ENCODE measurements around the gene UFSP2. TPM values are rescaled to one million over a fixed set of nuclear protein-coding genes. Genes with fewer than 3 reads are reported as not detected.
"Not testable (repeated sequence)": the region's sequence is repeated elsewhere in the genome, so short reads cannot be mapped to it uniquely, and the experiment has no call there.

Gene UFSP2
- total RNA-seq, 1 donor = 43.4 TPM

DNA sequence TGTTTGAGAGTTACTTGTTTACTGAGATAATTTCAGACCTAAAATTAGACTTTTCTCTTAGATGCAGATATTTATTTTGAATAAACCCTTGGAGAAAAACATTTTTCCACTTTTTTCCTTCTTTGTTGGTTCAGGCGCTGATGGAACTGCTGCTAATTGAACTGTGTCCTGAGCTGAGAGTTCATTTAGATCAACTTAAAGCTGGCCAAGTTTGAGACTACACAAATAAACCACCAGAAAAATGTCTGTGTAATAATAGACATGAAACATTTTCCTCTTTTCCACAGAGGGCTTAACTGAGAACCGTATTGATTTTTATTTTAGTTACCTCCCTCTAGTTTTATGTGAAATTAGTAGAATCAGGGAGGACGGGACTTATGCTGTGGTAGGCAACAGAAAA lies 62.5 kb downstream of the UFSP2 start:
- TF ChIP-seq, protein P1, sequence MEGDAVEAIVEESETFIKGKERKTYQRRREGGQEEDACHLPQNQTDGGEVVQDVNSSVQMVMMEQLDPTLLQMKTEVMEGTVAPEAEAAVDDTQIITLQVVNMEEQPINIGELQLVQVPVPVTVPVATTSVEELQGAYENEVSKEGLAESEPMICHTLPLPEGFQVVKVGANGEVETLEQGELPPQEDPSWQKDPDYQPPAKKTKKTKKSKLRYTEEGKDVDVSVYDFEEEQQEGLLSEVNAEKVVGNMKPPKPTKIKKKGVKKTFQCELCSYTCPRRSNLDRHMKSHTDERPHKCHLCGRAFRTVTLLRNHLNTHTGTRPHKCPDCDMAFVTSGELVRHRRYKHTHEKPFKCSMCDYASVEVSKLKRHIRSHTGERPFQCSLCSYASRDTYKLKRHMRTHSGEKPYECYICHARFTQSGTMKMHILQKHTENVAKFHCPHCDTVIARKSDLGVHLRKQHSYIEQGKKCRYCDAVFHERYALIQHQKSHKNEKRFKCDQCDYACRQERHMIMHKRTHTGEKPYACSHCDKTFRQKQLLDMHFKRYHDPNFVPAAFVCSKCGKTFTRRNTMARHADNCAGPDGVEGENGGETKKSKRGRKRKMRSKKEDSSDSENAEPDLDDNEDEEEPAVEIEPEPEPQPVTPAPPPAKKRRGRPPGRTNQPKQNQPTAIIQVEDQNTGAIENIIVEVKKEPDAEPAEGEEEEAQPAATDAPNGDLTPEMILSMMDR (IDR thresholded peaks at IDR 0.05; ENCODE audit: extremely low read depth, low read depth, low read length) = no peak
- Histone ChIP-seq H3K4me1 (ENCODE audit: insufficient read depth, low read length) (peaks cover 18% of the 10 kb centered on the region), H3K36me3 (ENCODE audit: insufficient read depth, low read length) (peaks cover 9% of the 10 kb centered on the region), H3K9me3 (ENCODE audit: low read depth, low read length) (no peaks in the 10 kb centered on the region), H4K20me1 (ENCODE audit: insufficient read depth, low read length) (no peaks in the 10 kb centered on the region), H3K27me3 (ENCODE audit: insufficient read depth, low read length) (no peaks in the 10 kb centered on the region), H3K27ac (ENCODE audit: low read depth, low read length) (no peak overlapping the region), H3K79me2 (ENCODE audit: insufficient read depth, low read length) (no peaks in the 10 kb centered on the region), H2AFZ (ENCODE audit: low read length) (no peak overlapping the region), H3K4me3 (ENCODE audit: insufficient read depth, low read length) (no peak overlapping the region), H3K4me2 (ENCODE audit: insufficient read depth, low read length) (no peak overlapping the region)
- no peak for DNase-seq (ENCODE audit: insufficient read length, low spot score, missing footprints)

DNA sequence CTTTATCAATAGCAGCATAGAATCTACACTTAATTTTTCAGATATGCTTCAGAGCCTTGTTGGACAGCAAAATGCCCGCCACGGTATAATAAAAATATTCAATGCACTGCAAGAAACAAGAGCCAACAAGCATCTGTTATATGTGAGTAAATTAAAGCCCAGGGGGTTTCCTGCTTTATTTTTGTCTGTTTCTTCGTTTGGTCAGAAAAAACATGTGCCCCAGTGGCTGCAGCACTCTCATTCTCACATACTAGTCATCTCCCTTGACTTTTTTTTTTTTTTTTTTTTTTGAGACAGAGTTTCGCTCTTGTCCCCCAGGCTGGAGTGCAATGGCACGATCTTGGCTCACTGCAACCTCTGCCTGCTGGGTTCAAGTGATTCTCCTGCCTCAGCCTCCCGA lies 63.2 kb downstream of the UFSP2 start:
- H3K36me3 ChIP-seq (ENCODE audit: insufficient read depth, low read length) = peaks cover 12% of the 10 kb centered on the region
- not testable (repeated sequence) for H3K27me3 ChIP-seq (ENCODE audit: insufficient read depth, low read length); H3K4me2 ChIP-seq (ENCODE audit: insufficient read depth, low read length); H3K27ac ChIP-seq (ENCODE audit: low read depth, low read length); H4K20me1 ChIP-seq (ENCODE audit: insufficient read depth, low read length); H3K9me3 ChIP-seq (ENCODE audit: low read depth, low read length); H3K79me2 ChIP-seq (ENCODE audit: insufficient read depth, low read length); DNase-seq (ENCODE audit: insufficient read length, low spot score, missing footprints); H3K4me3 ChIP-seq (ENCODE audit: insufficient read depth, low read length); H2AFZ ChIP-seq (ENCODE audit: low read length)
- H3K4me1 ChIP-seq (ENCODE audit: insufficient read depth, low read length) = peaks cover 25% of the 10 kb centered on the region

DNA sequence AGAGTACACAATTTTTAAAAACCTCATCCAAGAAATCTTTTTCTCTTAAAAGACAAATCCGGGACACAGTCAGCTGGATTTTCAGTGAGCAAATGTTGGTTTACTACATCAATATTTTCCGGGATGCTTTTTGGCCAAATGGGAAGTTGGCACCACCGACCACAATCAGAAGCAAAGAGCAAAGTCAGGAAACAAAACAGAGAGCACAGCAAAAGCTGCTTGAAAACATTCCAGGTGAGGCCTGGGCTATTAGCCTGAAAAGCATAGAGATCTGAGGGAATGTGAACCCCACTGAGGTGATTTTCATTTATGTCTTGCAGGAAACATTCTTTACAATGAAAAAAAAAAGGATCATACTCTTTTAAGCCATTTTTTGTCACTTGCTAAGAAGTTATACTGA lies 63.9 kb downstream of the UFSP2 start:
- Histone ChIP-seq H3K4me2 (ENCODE audit: insufficient read depth, low read length) (no peak overlapping the region), H3K9me3 (ENCODE audit: low read depth, low read length) (no peaks in the 10 kb centered on the region), H3K4me1 (ENCODE audit: insufficient read depth, low read length) (peaks cover 30% of the 10 kb centered on the region), H3K36me3 (ENCODE audit: insufficient read depth, low read length) (peaks cover 19% of the 10 kb centered on the region), H3K4me3 (ENCODE audit: insufficient read depth, low read length) (no peak overlapping the region), H2AFZ (ENCODE audit: low read length) (no peak overlapping the region), H4K20me1 (ENCODE audit: insufficient read depth, low read length) (no peaks in the 10 kb centered on the region), H3K79me2 (ENCODE audit: insufficient read depth, low read length) (no peaks in the 10 kb centered on the region), H3K27ac (ENCODE audit: low read depth, low read length) (no peak overlapping the region), H3K27me3 (ENCODE audit: insufficient read depth, low read length) (no peaks in the 10 kb centered on the region)
- DNase-seq (ENCODE audit: insufficient read length, low spot score, missing footprints) = no peak
- TF ChIP-seq, protein P1 (IDR thresholded peaks at IDR 0.05; ENCODE audit: extremely low read depth, low read depth, low read length) = no peak

DNA sequence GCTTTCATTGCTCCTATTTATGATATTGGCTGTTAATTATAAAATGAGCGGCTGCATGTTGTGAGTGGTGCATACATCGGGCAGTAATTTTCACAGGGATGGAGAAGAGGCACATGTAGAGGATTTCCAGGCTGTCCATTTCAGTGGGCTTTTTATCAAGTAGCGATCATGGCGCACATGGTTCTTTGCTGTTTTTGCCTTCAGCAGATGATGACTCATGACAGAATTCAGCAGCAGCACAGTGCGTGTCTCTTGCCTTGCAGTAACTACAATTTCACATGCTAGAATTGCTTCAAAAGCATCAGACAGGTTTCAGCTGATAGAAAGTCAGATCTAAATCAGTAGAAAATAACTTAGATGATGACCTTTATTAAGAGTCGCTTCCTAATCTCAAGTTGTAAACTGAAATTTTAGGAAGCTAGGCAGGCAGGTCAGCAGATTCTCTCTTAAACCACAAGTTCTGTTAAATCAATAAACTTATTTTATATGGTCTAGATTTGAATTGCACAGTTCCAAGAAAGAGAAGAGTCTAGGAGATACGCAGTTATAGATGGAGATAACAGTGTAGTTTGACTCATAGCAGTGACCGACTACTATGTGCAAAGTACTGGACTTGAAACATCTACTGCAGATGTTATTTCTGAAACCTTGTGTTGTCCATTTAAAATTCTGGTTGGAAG lies 65.9 kb downstream of the UFSP2 start:
- Histone ChIP-seq H3K27ac (ENCODE audit: low read depth, low read length) (peak overlapping the region; percentile 96), H2AFZ (ENCODE audit: low read length) (no peak overlapping the region), H4K20me1 (ENCODE audit: insufficient read depth, low read length) (no peaks in the 10 kb centered on the region), H3K27me3 (ENCODE audit: insufficient read depth, low read length) (no peaks in the 10 kb centered on the region), H3K4me1 (ENCODE audit: insufficient read depth, low read length) (peaks cover 30% of the 10 kb centered on the region), H3K4me3 (ENCODE audit: insufficient read depth, low read length) (no peak overlapping the region), H3K9me3 (ENCODE audit: low read depth, low read length) (no peaks in the 10 kb centered on the region), H3K36me3 (ENCODE audit: insufficient read depth, low read length) (peaks cover 27% of the 10 kb centered on the region), H3K4me2 (ENCODE audit: insufficient read depth, low read length) (peak overlapping the region; percentile 19), H3K79me2 (ENCODE audit: insufficient read depth, low read length) (no peaks in the 10 kb centered on the region)
- DNase-seq (ENCODE audit: insufficient read length, low spot score, missing footprints) = no peak
- TF ChIP-seq, protein P1 (IDR thresholded peaks at IDR 0.05; ENCODE audit: extremely low read depth, low read depth, low read length) = no peak

All from osteoblast (primary cell).